Central memory CD4-positive, alpha-beta T cell (primary cell): ENCODE results near the gene STARD10.

ENCODE experiments used
- DNase-seq: peaks from one replicate; pipeline ENCODE4 v3.0.0; 2022

STARD10 gene

GRCh38 chr11:72723508-72723907 is 70.3 kb downstream of the STARD10 start:
- no peak for DNase-seq

- DNase-seq = peak; percentile 85
Measured at GRCh38 chr11:72722050-72722748, 71.6 kb downstream of the STARD10 start.

- peak; percentile 38 for DNase-seq
Measured at GRCh38 chr11:72721689-72722049, 72.2 kb downstream of the STARD10 start.

GRCh38 chr11:72721276-72721675 is 72.6 kb downstream of the STARD10 start:
- no peak for DNase-seq

GRCh38 chr11:72720784-72721183 is 73.1 kb downstream of the STARD10 start:
- DNase-seq = no peak

GRCh38 chr11:72720047-72720446 is 73.8 kb downstream of the STARD10 start:
- no peak for DNase-seq

- DNase-seq = no peak
Measured at GRCh38 chr11:72719551-72719950, 74.3 kb downstream of the STARD10 start.

GRCh38 chr11:72719144-72719543 is 74.7 kb downstream of the STARD10 start:
- DNase-seq = no peak

GRCh38 chr11:72718101-72718501 is 75.7 kb downstream of the STARD10 start:
- no peak for DNase-seq

- no peak for DNase-seq
Measured at GRCh38 chr11:72716788-72717435, 76.9 kb downstream of the STARD10 start.

- no peak for DNase-seq
Measured at GRCh38 chr11:72716290-72716689, 77.6 kb downstream of the STARD10 start.

- no peak for DNase-seq
Measured at GRCh38 chr11:72712841-72713240, 81.0 kb downstream of the STARD10 start.

GRCh38 chr11:72712168-72712751 is 81.6 kb downstream of the STARD10 start:
- no peak for DNase-seq

GRCh38 chr11:72711141-72711540 is 82.7 kb downstream of the STARD10 start:
- DNase-seq = no peak

GRCh38 chr11:72710278-72710677 is 83.6 kb downstream of the STARD10 start:
- no peak for DNase-seq

- no peak for DNase-seq
Measured at GRCh38 chr11:72709478-72710238, 84.2 kb downstream of the STARD10 start.

GRCh38 chr11:72707032-72707431 is 86.8 kb downstream of the STARD10 start:
- DNase-seq = no peak

- no peak for DNase-seq
Measured at GRCh38 chr11:72706579-72706978, 87.3 kb downstream of the STARD10 start.

- DNase-seq = no peak
Measured at GRCh38 chr11:72705442-72706365, 88.1 kb downstream of the STARD10 start.

- DNase-seq = no peak
Measured at GRCh38 chr11:72704783-72705265, 89.0 kb downstream of the STARD10 start.
